Neural progenitor cell (in vitro differentiated cells): ENCODE measurements around the gene FAM180B. TPM values are rescaled to one million over a fixed set of nuclear protein-coding genes. Genes with fewer than 3 reads are reported as not detected.
A peak's percentile ranks its signal among the peaks of the same experiment; 100 is the strongest.
"Not testable (repeated sequence)": the region's sequence is repeated elsewhere in the genome, so short reads cannot be mapped to it uniquely, and the experiment has no call there.

ENCODE experiments used
- DNase-seq: peaks from one replicate; pipeline ENCODE4 v3.0.0-alpha.2; 2016; ENCODE audit warnings: low spot score
- H2AFZ ChIP-seq: fragments of 200-600 bp; sonication (generic); replicated peaks from 2 replicates; pipeline ENCODE4 v1.6.1; 2016; ENCODE audit warnings: antibody characterized with exemption
- H3F3A ChIP-seq: fragments of 200-600 bp; sonication (generic); 2 replicates; pipeline ENCODE4 v1.6.1; 2016; ENCODE audit warnings: antibody characterized with exemption, low read depth
- H3K27ac ChIP-seq: fragments of 200-600 bp; sonication (generic); 2 replicates; pipeline ENCODE4 v1.5.1; 2016; ENCODE audit warnings: mild to moderate bottlenecking
- H3K27me3 ChIP-seq: fragments of 200-600 bp; sonication (generic); 2 replicates; pipeline ENCODE4 v1.6.1; 2016; ENCODE audit warnings: mild to moderate bottlenecking, moderate library complexity
- H3K36me3 ChIP-seq: fragments of 200-600 bp; sonication (generic); 2 replicates; pipeline ENCODE4 v1.5.1; 2016
- H3K4me1 ChIP-seq: fragments of 200-600 bp; sonication (generic); 2 replicates; pipeline ENCODE4 v1.6.1; 2016; ENCODE audit warnings: mixed run types
- H3K4me2 ChIP-seq: fragments of 200-600 bp; sonication (generic); 2 replicates; pipeline ENCODE4 v1.6.1; 2016
- H3K4me3 ChIP-seq: fragments of 200-600 bp; sonication (generic); 2 replicates; pipeline ENCODE4 v1.5.1; 2016
- H3K79me2 ChIP-seq: fragments of 200-600 bp; sonication (generic); 2 replicates; pipeline ENCODE4 v1.6.1; 2016; ENCODE audit warnings: low read depth
- H3K9ac ChIP-seq: fragments of 200-600 bp; sonication (generic); 2 replicates; pipeline ENCODE4 v1.6.1; 2016
- H3K9me3 ChIP-seq: fragments of 200-600 bp; sonication (generic); 2 replicates; pipeline ENCODE4 v1.5.1; 2016; ENCODE audit warnings: low read depth
- H4K20me1 ChIP-seq: fragments of 200-600 bp; sonication (generic); 2 replicates; pipeline ENCODE4 v1.6.1; 2016; ENCODE audit warnings: low read depth
- H3K27ac Mint-ChIP-seq: 3 replicates; pipeline ENCODE4 v1.8.0; 2021; ENCODE audit warnings: mixed read lengths
- H3K27me3 Mint-ChIP-seq: 2 replicates; pipeline ENCODE4 v1.8.0; 2022; ENCODE audit warnings: low read depth, mild to moderate bottlenecking, inconsistent platforms, moderate library complexity, mixed read lengths; ENCODE audit not compliant: insufficient read depth
- H3K36me3 Mint-ChIP-seq: 3 replicates; pipeline ENCODE4 v1.8.0; 2021; ENCODE audit warnings: mixed read lengths
- H3K4me1 Mint-ChIP-seq: 3 replicates; pipeline ENCODE4 v1.8.0; 2021; ENCODE audit warnings: mixed read lengths
- H3K4me3 Mint-ChIP-seq: 3 replicates; pipeline ENCODE4 v1.8.0; 2021; ENCODE audit warnings: mild to moderate bottlenecking, moderate library complexity, mixed read lengths
- H3K9me3 Mint-ChIP-seq: 3 replicates; pipeline ENCODE4 v1.8.0; 2020; ENCODE audit warnings: mixed read lengths
- EZH2 ChIP-seq: fragments of 200-600 bp; sonication (generic); IDR thresholded peaks from 2 replicates; pipeline ENCODE4 v1.6.1; 2017; ENCODE audit warnings: antibody characterized with exemption, mild to moderate bottlenecking, moderate library complexity
- EZH2phosphoT487 ChIP-seq: fragments of 200-600 bp; sonication (generic); IDR thresholded peaks from 2 replicates; pipeline ENCODE4 v1.6.1; 2017; ENCODE audit warnings: antibody characterized with exemption
- total RNA-seq: library from RNA; depleted of rRNA; stranded (reverse); fragments of >200 nt; gene quantifications from 2 replicates; pipeline ENCODE4 v1.2.3, GENCODE V29; 2015; ENCODE audit warnings: low replicate concordance
- TF ChIP-seq, protein P1 (sequence below): fragments of 200-600 bp; sonication (generic); IDR thresholded peaks from 2 replicates; pipeline ENCODE4 v1.5.1; 2017; ENCODE audit warnings: antibody characterized with exemption, mild to moderate bottlenecking

FAM180B gene
- total RNA-seq, 1 donor from 2014 or later: not detected

GRCh38 chr11:47560426-47560825 lies 26.1 kb upstream of the FAM180B start:
- no peaks in the 10 kb centered on the region for H3K4me1 Mint-ChIP-seq

GRCh38 chr11:47562393-47562792 lies 24.1 kb upstream of the FAM180B start:
- H3F3A ChIP-seq: peaks cover 17% of the 10 kb centered on the region
- H3K36me3 ChIP-seq, H3K4me3 Mint-ChIP-seq, H3K9me3 Mint-ChIP-seq, H3K9me3 ChIP-seq, H3K27me3 ChIP-seq, H3K27ac Mint-ChIP-seq, H2AFZ ChIP-seq, H4K20me1 ChIP-seq, H3K4me3 ChIP-seq, H3K4me2 ChIP-seq, H3K4me1 Mint-ChIP-seq, DNase-seq, H3K4me1 ChIP-seq, H3K36me3 Mint-ChIP-seq, H3K9ac ChIP-seq, H3K27ac ChIP-seq: not testable (repeated sequence)
- H3K79me2 ChIP-seq: peaks cover 18% of the 10 kb centered on the region
- H3K27me3 Mint-ChIP-seq: peaks cover 10% of the 10 kb centered on the region

More at GRCh38 chr11:47560426-47560825, 26.1 kb upstream of the FAM180B start:
- Histone ChIP-seq H3K27ac (no peak overlapping the region), H3K79me2 (no peaks in the 10 kb centered on the region), H3K9me3 (no peaks in the 10 kb centered on the region), H3K27me3 (no peaks in the 10 kb centered on the region), H3F3A (peaks cover 17% of the 10 kb centered on the region), H3K4me3 (no peak overlapping the region), H3K36me3 (no peaks in the 10 kb centered on the region), H3K4me1 (no peaks in the 10 kb centered on the region), H2AFZ (no peak overlapping the region), H3K4me2 (no peak overlapping the region), H3K9ac (no peak overlapping the region), H4K20me1 (no peaks in the 10 kb centered on the region)
- TF ChIP-seq EZH2phosphoT487 (no peak), EZH2 (no peak)
- TF ChIP-seq, protein P1, sequence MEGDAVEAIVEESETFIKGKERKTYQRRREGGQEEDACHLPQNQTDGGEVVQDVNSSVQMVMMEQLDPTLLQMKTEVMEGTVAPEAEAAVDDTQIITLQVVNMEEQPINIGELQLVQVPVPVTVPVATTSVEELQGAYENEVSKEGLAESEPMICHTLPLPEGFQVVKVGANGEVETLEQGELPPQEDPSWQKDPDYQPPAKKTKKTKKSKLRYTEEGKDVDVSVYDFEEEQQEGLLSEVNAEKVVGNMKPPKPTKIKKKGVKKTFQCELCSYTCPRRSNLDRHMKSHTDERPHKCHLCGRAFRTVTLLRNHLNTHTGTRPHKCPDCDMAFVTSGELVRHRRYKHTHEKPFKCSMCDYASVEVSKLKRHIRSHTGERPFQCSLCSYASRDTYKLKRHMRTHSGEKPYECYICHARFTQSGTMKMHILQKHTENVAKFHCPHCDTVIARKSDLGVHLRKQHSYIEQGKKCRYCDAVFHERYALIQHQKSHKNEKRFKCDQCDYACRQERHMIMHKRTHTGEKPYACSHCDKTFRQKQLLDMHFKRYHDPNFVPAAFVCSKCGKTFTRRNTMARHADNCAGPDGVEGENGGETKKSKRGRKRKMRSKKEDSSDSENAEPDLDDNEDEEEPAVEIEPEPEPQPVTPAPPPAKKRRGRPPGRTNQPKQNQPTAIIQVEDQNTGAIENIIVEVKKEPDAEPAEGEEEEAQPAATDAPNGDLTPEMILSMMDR: no peak
- Mint-ChIP-seq H3K9me3 (no peaks in the 10 kb centered on the region), H3K27ac (no peak overlapping the region), H3K36me3 (no peaks in the 10 kb centered on the region), H3K4me3 (no peak overlapping the region), H3K27me3 (peaks cover 5% of the 10 kb centered on the region)
- no peak for DNase-seq

DNA sequence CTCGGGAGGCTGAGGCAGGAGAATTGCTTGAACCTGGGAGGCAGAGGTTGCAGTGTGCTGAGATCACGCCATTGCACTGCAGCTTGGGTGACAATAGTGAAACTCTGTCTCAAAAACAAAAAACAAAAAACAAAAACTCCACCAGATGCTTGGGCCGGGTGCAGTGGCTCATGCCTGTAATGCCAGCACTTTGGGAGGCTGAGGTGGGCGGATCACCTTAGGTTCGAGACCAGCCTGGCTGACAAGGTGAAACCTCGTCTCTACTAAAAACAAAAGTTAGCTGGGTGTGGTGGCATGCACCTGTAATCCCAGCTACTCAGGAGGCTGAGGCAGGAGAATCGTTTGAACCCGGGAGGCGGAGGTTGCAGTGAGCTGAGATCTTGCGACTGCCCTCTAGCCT lies 22.1 kb upstream of the FAM180B start:
- not testable (repeated sequence) for H3K4me1 Mint-ChIP-seq, H3K9me3 Mint-ChIP-seq, H3K36me3 Mint-ChIP-seq, DNase-seq, H4K20me1 ChIP-seq, H3K27ac Mint-ChIP-seq, H3K27me3 ChIP-seq, H3K4me2 ChIP-seq, H3K4me3 ChIP-seq, H3K4me3 Mint-ChIP-seq, H3K4me1 ChIP-seq, H3F3A ChIP-seq, H3K9ac ChIP-seq, H2AFZ ChIP-seq, H3K9me3 ChIP-seq, H3K27ac ChIP-seq, H3K36me3 ChIP-seq
- peaks cover 30% of the 10 kb centered on the region for H3K79me2 ChIP-seq
- H3K27me3 Mint-ChIP-seq: peaks cover 14% of the 10 kb centered on the region

DNA sequence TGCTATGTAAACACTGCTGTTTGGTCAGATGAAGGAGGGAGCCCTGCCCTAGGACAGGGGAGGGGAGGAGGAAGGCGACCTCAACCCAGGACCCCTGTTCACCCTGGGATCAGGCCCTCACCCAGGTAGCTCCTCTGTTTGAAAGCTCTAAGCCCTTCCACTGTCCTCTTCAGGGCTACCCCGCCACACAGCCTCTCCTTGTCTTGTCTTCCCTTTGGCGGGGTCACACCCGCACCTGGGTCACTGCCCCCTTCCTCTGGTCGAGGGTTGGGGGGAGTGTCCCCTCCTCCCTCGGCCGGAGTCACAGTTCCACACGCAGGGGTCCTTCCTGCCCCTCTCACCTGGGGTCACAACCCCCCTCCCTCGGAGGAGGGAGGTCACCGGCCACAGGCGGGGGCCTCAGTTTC lies 21.5 kb upstream of the FAM180B start:
- peaks cover 30% of the 10 kb centered on the region for H3K79me2 ChIP-seq
- H3K4me3 ChIP-seq: peak overlapping the region; percentile 73
- no peaks in the 10 kb centered on the region for H4K20me1 ChIP-seq
- TF ChIP-seq EZH2phosphoT487 (no peak), EZH2 (no peak)
- TF ChIP-seq, protein P1: no peak
- H3K27ac ChIP-seq: no peak overlapping the region
- H3K27ac Mint-ChIP-seq: no peak overlapping the region
- no peaks in the 10 kb centered on the region for H3K27me3 ChIP-seq
- no peak for DNase-seq
- peaks cover 4% of the 10 kb centered on the region for H3K36me3 Mint-ChIP-seq
- peaks cover 14% of the 10 kb centered on the region for H3K27me3 Mint-ChIP-seq
- no peaks in the 10 kb centered on the region for H3K36me3 ChIP-seq
- H3K9me3 Mint-ChIP-seq: no peaks in the 10 kb centered on the region
- H3K4me2 ChIP-seq: peak overlapping the region; percentile 94
- H3K4me3 Mint-ChIP-seq: peak overlapping the region; percentile 63
- H3K9me3 ChIP-seq: no peaks in the 10 kb centered on the region
- peaks cover 5% of the 10 kb centered on the region for H3K4me1 Mint-ChIP-seq
- no peak overlapping the region for H3K9ac ChIP-seq
- peak overlapping the region; percentile 92 for H2AFZ ChIP-seq
- no peaks in the 10 kb centered on the region for H3K4me1 ChIP-seq
- peaks cover 5% of the 10 kb centered on the region for H3F3A ChIP-seq
